Hair follicle dermal papilla cell (primary cell): Measurements from ENCODE around the gene PPP1R12C. TPM values are rescaled to one million over a fixed set of nuclear protein-coding genes. Genes with fewer than 3 reads are reported as not detected.

ENCODE experiments used
- small RNA-seq: library from RNA; depleted of rRNA; stranded (forward); fragments of <200 nt; gene quantifications from one replicate; pipeline ENCODE3, GENCODE V24; 2012
- total RNA-seq: library from RNA; depleted of rRNA; stranded (reverse); fragments of >200 nt; gene quantifications from 2 replicates; pipeline ENCODE4 v1.2.3, GENCODE V29; 2012

The PPP1R12C gene
- 57.2 and 64.6 TPM in 2 replicates for total RNA-seq

DNA sequence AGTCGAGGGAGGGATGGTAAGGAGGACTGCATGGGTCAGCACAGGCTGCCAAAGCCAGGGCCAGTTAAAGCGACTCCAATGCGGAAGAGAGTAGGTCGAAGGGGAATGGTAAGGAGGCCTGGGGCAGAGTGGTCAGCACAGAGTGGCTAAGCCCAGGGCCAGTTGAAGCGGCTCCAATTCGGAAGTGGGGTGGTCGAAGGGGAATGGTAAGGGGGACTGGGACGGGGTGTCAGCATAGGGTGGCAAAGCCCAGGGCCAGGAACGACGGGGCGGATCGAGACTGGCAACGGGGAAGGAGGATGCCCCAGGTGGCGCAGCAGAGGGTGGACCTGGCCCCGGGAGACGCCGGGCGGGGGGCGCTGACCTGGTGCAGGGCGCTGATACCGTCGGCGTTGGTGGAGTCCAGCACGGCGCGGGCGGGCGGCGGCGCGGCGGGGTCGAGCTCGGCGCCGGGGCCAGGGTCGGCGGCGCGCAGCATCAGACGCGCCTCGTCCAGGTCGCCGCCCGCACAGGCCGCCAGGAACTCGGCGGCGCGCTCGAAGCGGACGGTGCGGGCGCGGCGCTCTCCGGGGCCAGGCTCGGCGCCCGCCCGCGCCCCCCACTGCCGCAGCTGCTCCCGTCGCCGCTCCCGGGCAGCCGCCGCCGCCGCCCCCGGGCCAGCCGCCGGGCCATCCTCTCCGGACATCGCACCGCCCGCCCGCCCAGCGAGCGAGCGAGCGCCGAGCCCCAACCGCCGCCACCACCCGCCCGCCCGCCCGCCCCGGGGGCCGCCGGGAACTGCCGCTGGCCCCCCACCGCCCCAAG is at the start of gene PPP1R12C:
Gene PPP1R12C, minus strand, starts transcription at position 779 of the 804 bp plus-strand sequence. Its CDS starts 94 bp downstream, at position 685.

DNA sequence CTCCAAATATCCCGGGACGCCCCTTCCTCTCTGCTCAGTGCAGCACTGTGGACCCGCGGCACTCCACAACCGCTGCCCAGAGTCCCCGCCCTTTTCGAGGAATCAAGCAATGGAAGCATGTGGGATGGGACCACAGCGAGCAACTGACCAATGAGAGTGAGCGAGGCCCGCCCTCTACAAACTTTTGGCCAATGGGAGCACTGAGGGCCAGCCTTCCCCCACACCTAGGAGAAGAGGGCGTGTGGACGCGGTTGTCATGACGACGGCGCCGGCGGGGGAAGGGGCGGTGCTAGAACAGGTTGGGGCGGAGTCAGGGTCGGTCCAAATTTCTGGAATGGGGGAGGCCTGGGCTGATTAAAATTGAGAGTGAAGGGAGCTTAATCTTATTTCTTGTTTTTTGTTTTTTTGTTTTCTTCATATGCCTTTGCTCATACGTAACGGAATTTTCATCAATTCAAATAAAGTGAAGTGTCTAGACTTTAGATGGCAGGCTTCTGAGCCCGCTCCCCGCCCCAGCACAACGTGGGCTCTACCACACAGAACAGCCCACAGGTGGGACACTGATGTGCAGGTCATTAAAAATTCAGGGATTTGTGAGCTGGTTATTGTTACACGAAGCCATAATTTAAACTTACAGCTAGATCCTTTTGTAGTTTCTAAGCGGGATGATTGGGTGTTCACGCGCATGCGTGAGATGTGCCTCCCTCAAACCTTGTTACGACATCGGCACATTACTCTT is 49.3 kb upstream of the PPP1R12C start, which contains the start of gene DNAAF3:
Gene DNAAF3, minus strand, starts transcription at position 84 of the 739 bp plus-strand sequence. CDS start 200 bp downstream, outside the sequence.

DNA sequence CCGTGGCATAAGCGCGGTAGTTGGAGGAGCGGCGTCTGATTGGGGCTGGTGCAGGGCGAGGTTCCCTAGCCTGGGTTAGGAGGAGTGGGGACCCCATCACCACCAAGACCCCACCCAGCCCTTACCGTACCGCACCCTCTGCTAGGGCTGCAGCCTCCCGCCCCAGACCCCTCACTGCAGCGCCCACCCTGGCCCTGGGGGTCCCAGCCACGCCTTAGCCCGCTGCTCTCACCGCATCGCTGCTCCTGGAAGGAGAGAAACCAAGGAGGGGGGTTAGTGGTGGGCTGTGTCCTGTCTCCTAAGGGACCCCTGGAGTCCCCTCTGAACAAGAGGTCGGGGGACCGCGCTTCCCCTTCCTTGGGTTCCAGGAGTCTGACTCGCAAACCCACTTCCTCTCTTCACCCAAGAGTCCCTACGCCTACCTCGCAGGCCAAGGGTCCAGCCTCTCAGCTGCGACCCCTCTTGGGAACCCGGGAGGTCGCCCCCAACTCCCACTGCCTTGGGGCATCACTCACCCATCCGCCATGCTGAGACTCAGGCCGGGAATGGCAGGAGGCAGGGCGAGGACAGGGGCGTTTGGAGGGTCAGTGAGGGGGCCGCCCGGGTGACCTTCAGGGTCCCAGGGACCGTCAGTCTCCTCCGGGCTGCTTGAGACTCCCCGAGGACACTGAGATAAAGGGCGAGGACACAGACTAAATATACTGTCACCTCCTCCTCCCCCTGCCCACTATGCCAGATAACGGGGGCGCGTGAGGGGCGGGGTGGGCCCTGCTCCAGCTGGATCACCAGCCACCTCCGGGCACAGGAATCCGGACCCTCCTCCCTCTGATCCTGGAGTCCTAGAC is 39.8 kb upstream of the PPP1R12C start, which contains the start of gene TNNI3:
Gene TNNI3, minus strand, starts transcription at position 669 of the 845 bp plus-strand sequence. Its CDS starts 143 bp downstream, at position 526.

DNA sequence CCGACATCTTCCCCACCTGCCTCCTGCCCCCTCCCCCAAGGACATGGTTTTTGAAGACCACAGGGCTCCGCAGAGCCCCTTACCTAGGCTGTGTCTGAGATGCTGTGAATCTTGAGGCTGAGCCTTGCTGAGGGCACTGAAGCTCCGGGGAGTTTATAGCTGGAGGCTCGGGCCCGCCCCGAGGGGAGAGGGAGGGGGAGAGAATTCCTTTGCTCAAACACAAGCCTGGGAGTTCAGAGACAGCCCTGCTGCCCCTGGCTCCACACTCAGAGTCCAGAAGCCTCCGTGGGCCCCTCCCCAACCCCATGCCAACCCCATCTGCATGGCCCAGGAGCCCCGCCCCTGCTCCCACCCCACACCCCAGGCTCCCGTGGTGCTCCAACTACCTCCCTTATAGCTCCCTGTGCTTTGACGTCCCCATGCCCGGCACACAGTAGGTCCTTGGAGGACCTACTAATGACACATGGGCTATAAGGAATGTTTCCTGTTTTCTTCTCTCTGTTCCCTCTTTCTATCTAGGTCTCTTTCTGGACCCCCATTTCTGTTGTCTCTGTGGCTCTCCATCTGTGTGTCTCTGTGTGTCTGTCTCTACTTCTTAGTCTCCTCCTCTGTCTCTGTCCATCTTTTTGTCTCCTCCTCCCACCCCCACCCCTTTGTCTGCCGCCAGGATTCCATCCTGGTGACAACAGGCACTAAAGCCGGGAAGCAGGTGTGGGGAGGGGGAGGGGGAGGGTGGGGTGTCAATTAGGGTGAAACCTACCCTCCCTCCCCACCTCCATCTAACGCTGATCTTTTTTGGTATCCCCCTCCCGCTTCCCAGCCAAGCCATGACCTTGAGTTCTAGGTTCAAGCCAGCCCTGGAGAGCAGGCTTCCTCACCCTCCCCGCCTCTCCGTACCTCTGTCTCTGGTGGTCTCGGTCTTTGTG is 31.9 kb upstream of the PPP1R12C start, which contains the start of gene TNNT1:
Gene TNNT1, minus strand, starts transcription at position 129 of the 926 bp plus-strand sequence. CDS start 2,049 bp downstream, outside the sequence.

DNA sequence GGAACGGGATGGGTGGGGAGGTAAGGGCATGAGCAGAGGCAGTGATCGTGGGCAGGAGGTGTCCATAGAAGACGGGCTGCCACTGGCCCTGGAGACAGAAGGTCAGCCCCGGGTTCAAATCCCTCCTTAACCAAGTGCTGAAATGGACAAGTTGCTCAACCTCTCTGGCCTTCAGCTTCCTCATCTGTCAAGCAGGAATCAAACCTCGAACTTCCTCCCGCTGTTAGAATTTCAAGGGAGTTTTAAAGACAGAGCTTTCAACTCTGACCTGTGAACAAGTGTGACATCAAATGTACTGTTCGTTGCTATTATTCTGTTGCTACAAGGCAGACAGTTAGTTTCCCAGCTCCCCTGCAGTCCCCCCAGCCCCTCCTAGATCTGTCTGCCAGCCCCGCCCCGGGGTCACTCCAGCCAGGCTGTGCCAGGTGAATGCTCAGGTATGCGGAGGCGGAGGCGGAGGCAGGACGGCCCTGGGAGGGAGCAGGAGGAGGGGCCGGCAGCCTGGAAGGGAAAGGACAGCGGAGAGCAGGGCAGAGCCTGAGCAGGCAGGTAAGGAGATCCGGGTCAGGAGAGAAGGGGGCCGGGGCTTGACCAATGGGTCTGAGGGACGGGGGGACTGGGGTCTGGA is 42.0 kb downstream of the PPP1R12C start, which contains the start of gene EPS8L1:
Gene EPS8L1, plus strand, starts transcription at position 499 of the 628 bp plus-strand sequence. CDS start 576 bp downstream, outside the sequence.

DNA sequence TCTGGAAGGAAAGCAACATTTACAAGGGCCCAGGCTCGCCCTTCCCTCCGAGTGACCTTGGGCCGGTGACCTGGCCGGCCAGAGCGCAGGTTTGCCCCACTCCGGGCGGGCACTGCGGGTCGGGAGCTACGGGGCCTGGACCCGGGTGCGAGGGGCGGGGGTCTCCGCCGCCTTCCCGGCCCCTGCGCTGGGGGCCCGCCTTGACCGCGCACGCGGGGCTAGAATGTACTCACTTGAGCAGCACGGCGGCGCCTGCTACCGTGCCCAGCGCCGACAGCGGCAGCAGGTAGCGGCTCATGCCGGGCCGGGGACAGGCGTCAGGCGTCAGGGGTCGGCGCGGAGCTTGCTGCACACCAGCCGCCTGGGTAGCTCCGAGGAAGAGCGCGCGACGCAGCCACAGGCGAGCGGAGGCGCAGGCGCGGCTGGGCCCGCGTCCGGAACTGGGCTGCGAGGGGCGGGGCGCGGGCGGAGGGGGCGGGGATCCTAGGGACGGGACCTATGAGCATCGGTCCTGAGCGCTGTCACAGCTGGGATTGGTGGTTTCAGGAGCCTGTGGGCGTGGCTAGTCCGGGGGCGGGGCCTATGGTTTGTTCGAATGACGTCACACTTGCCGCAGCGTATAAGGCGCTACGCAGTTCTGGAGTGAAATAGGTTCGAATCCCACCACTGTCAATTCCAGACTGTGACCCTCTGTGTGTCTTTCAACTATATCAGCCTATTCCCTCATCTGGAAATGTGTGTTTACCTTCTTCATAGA is 54.5 kb downstream of the PPP1R12C start, which contains the start of gene RDH13:
Gene RDH13, minus strand, starts transcription at position 414 of the 757 bp plus-strand sequence. Its CDS starts 116 bp downstream, at position 298.

Small RNA genes lying within 50 kb of the gene (small RNA-seq; reads per million reads assigned to genes)
- not detected for gene MIR7975
- gene RF01210, result not detected

Other genes with a start within 250 kb of the PPP1R12C start
- gene FCAR, start 243.4 kb downstream of the PPP1R12C start, total RNA-seq, result not detected in 2 replicates
- gene NCR1, start 211.5 kb downstream of the PPP1R12C start, total RNA-seq, result not detected in 2 replicates
- gene NLRP7, start 170.1 kb downstream of the PPP1R12C start, total RNA-seq, result not detected in 2 replicates
- gene NLRP2, start 151.3 kb downstream of the PPP1R12C start, total RNA-seq, result under 0.01 TPM in 1 of 2 replicates, not detected in the other
- not detected in 2 replicates for gene GP6, start 79.4 kb downstream of the PPP1R12C start, total RNA-seq
- gene RDH13, start 54.5 kb downstream of the PPP1R12C start, total RNA-seq, result 8.4 and 12.6 TPM in 2 replicates
- 0.36 and 0.65 TPM in 2 replicates for gene EPS8L1, start 41.8 kb downstream of the PPP1R12C start, total RNA-seq
- gene TNNT1, start 31.6 kb upstream of the PPP1R12C start, total RNA-seq, result 0.65 and 0.97 TPM in 2 replicates
- not detected in 2 replicates for gene TNNI3, start 40.1 kb upstream of the PPP1R12C start, total RNA-seq
- 0.24 TPM in 1 of 2 replicates, not detected in the other for gene DNAAF3, start 49.0 kb upstream of the PPP1R12C start, total RNA-seq
- not detected in 2 replicates for gene SYT5, start 62.7 kb upstream of the PPP1R12C start, total RNA-seq
- gene PTPRH, start 91.9 kb upstream of the PPP1R12C start, total RNA-seq, result 1.1 and 1.2 TPM in 2 replicates
- gene TMEM86B, start 111.1 kb upstream of the PPP1R12C start, total RNA-seq, result 1.6 and 3.6 TPM in 2 replicates
- gene PPP6R1, start 141.4 kb upstream of the PPP1R12C start, total RNA-seq, result 42.9 and 47.7 TPM in 2 replicates
- gene HSPBP1, start 162.5 kb upstream of the PPP1R12C start, total RNA-seq, result 23.4 and 28.8 TPM in 2 replicates
- gene BRSK1, start 166.4 kb upstream of the PPP1R12C start, total RNA-seq, result 4.9 and 5.1 TPM in 2 replicates
- gene TMEM150B, start 207.7 kb upstream of the PPP1R12C start, total RNA-seq, result not detected in 2 replicates
- 6.5 and 8.0 TPM in 2 replicates for gene KMT5C, start 222.2 kb upstream of the PPP1R12C start, total RNA-seq
- not detected in 2 replicates for gene COX6B2, start 237.1 kb upstream of the PPP1R12C start, total RNA-seq
- gene GARIN5B, start 245.6 kb upstream of the PPP1R12C start, total RNA-seq, result not detected in 2 replicates